ENCODE measurements around the gene CYBB. TPM values are rescaled to one million over a fixed set of nuclear protein-coding genes. Genes with fewer than 3 reads are reported as not detected.

CYBB gene
- total RNA-seq, 1 donor from 2014 or later: 13.7 TPM

DNA sequence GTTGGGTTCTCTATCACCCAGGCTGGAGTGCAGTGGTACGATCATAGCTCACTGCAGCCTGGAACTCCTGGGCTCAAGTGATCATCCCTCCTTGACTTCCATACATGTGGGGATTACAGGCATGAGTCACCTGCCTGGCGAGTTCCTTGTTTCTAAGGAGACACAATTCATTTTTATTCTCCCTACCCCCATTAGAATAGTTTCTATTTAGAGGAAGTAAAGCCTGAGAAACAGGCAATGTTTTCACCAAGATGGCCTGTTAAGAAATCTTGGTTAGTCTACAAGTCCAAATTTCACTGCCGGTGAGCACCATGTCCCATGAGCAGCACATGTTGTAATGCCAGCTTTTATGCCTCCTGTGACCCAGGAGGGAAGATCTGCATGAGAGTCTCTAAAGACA lies 5.7 kb downstream of the CYBB start:
- DNase-seq (ENCODE audit: low spot score): no peak

GRCh38 chrX:37786624-37787422 lies 7.0 kb downstream of the CYBB start:
- no peak for DNase-seq (ENCODE audit: low spot score)

- no peak for DNase-seq (ENCODE audit: low spot score)
Observed at GRCh38 chrX:37787423-37787869, 7.6 kb downstream of the CYBB start.

DNA sequence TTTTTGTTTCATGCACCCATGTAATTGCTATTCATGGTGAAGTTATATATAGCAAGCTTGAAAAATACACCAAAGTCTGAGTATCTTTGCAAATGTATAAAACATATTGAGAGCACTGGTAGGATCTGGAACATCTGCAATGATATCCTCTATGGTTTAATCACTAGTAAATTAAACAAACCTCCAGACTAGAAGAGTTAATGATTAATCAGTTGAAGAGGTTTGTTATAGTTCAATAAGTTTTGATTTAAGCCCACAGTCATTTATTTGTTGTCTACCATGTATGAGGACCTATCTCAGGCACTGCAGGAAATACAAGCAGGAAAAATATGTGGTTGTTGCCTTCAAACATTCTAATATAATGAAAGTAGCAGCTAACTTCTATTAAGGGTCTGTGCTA lies 16.5 kb downstream of the CYBB start:
- DNase-seq (ENCODE audit: low spot score): no peak

GRCh38 chrX:37796805-37797204 lies 16.9 kb downstream of the CYBB start:
- no peak for DNase-seq (ENCODE audit: low spot score)

GRCh38 chrX:37799936-37800335 lies 20.1 kb downstream of the CYBB start:
- DNase-seq (ENCODE audit: low spot score): no peak

- DNase-seq (ENCODE audit: low spot score): no peak
Observed at GRCh38 chrX:37800717-37801116, 20.9 kb downstream of the CYBB start.

GRCh38 chrX:37802028-37802427 lies 22.2 kb downstream of the CYBB start:
- no peak for DNase-seq (ENCODE audit: low spot score)

GRCh38 chrX:37803057-37803456 lies 23.2 kb downstream of the CYBB start:
- no peak for DNase-seq (ENCODE audit: low spot score)

DNA sequence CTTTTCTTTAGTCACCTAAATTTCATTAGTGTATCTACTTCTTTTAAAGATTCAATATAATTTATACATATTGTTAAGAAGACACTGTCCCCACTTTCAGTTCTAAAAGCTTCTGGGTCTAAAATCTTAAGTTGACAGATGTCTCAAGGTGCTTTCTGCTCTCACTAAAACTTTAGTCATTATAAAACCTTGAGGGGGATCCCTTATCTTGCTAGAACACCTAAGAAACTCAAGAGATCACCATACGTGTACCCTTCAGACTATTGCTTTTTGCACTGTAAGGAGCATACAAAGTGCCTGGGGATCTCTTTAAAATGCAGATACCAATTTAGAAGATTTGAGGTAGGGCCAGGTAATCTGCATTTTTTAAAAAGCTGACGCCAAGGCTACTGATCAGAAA lies 30.1 kb downstream of the CYBB start:
- no peak for DNase-seq (ENCODE audit: low spot score)

DNA sequence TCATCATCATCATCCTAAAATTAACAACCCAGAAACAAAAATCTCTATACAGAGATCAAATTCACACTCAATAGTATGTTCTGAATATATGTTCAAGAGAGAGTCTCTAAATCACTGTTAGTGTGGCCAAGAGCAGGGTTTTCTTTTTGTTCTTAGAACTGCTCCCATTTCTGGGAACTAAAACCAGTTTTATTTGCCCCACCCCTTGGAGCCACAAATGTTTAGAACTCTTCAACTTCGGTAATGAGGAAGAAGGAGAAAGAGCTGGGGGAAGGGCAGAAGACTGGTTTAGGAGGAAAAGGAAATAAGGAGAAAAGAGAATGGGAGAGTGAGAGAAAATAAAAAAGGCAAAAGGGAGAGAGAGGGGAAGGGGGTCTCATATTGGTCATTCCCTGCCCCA lies 32.3 kb downstream of the CYBB start:
- DNase-seq (ENCODE audit: low spot score): no peak

DNA sequence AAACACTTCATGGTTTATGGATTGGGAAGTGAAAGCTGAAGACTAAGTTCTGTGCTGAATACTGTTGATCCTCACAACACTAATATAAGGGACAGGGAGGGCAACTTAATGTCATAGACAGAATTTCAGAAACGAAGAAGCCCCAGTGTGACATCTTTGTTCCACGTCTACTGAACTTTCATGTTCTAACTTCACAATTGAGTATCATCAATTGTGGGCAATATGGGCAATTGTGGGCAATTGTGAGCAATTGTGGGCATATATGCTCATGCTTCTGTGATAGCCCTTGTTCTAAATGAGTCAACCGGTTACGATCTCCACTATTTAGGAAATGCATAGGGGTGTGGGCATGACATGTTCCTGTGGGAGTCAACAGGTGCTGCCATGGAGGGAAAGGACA lies 33.7 kb downstream of the CYBB start:
- no peak for DNase-seq (ENCODE audit: low spot score)

DNA sequence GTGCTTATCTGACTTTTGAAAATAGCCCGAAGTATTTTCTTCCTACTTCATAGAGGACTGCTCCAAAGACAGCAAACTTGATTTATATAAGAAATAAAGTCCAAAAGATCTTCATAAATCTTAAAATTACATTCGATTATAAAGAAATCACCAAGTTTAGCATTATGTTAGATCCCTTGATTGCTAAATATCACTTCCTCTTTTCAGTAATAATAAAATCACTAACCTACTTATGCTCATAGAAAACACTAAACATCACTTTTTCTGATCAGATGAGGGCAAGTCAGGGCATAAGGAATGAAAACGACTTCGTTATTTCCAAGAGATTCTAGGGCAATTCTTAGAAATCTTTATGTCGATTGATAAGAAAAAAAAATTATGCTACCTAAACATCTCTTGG lies 35.5 kb downstream of the CYBB start:
- DNase-seq (ENCODE audit: low spot score): no peak

- DNase-seq (ENCODE audit: low spot score): no peak
Observed at GRCh38 chrX:37816766-37817165, 36.9 kb downstream of the CYBB start.

GRCh38 chrX:37817176-37817575 lies 37.3 kb downstream of the CYBB start:
- no peak for DNase-seq (ENCODE audit: low spot score)

DNA sequence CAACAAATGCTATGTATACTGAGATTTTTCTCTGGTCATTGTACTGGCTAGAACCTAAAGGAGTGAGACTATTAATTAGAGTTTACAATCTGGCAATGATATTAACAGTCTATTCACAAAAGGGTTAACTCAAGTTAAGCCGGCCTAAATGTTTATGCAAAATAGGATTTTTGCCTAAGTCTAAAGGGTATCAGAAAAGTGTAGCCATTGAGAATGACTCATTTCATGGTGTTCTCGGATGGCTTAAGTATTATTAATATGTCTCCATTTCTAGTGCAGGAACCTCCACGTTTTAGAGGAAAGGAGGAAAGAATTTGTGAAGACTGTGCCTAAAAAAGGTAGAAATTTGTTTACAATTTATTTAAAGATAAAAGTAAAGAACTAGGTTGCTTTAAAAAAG lies 37.7 kb downstream of the CYBB start:
- DNase-seq (ENCODE audit: low spot score): no peak

- DNase-seq (ENCODE audit: low spot score): no peak
Observed at GRCh38 chrX:37818031-37818430, 38.2 kb downstream of the CYBB start.

DNA sequence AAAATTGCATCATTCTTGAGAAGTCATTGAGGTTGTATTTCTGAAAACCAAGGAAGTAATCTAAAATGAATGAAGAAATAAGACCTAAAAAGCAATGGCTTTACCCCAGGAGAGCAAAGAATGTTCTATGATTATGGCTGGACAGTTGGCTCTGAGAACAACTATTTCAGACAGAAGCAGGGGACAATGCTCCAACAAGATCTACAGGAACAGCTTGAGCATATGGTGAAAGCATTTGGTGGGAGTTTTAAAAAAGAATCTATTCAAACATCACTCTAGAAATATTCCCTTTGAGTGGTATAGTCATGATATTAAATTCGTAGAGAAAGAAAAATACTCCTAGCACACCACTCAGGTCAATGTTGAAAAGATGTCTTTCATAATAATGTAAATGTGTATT lies 40.8 kb downstream of the CYBB start:
- DNase-seq (ENCODE audit: low spot score): no peak

GRCh38 chrX:37824491-37825214 lies 44.8 kb downstream of the CYBB start:
- DNase-seq (ENCODE audit: low spot score): no peak

DNA sequence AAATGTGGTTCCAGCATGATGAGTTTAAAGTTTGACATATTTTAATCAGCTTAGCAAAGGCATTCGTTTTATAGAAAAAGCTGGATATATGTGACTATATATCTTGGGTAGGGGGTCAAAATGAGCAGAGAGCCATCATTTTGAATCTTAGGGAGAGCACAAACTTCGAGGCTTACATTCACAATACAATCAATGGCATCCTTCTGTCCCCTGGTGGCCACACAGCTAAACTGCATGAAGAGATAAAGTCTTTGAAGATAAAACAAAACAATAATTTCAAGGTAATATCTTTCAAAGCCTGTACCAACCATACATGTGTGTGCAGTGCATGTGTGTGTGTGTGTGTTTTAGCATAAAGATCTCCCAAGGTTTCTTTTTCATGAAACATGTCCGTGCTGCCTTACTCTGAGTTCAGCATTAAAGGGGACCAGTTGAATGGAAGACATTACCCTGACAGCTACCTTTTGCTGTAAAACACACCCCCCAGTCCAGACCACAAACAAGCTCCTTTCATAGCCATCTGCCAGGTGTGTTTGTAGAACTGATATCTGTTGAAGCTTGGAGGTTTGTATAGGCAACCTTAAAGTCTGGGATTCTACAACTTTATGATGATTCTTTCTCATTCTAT lies 45.5 kb downstream of the CYBB start:
- peak; percentile 46 for DNase-seq (ENCODE audit: low spot score)

DNA sequence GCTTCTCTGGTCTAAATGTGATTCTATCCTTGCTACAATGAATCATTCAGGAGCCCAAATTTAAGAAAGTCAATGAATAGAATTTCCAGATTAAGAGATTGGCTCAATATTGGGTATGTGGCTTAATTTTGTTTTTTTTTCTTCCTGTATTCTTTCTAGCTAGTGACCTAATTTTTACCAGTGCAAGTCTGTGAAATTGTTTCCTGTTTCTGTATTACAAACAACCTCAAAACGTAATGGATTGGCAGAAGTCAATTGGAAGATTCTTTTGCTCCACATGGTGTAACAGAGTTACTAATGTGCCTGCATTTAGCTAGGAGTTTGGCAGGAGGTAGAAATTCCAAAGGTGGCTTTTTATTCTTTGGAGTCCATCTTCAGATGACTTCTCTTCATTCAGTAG lies 49.9 kb downstream of the CYBB start:
- no peak for DNase-seq (ENCODE audit: low spot score)

- no peak for DNase-seq (ENCODE audit: low spot score)
Observed at GRCh38 chrX:37830371-37830770, 50.5 kb downstream of the CYBB start.

- no peak for DNase-seq (ENCODE audit: low spot score)
Observed at GRCh38 chrX:37834937-37835336, 55.1 kb downstream of the CYBB start.

Data from ureter (tissue), 1 donor.